ENCODE data around the gene FMO4. TPM values are rescaled to one million over a fixed set of nuclear protein-coding genes. Genes with fewer than 3 reads are reported as not detected.
"Not testable (repeated sequence)": the region's sequence is repeated elsewhere in the genome, so short reads cannot be mapped to it uniquely, and the experiment has no call there.

Gene FMO4
- total RNA-seq, 2 experiments from 2014 or later, result 1.2 to 1.8 TPM

DNA sequence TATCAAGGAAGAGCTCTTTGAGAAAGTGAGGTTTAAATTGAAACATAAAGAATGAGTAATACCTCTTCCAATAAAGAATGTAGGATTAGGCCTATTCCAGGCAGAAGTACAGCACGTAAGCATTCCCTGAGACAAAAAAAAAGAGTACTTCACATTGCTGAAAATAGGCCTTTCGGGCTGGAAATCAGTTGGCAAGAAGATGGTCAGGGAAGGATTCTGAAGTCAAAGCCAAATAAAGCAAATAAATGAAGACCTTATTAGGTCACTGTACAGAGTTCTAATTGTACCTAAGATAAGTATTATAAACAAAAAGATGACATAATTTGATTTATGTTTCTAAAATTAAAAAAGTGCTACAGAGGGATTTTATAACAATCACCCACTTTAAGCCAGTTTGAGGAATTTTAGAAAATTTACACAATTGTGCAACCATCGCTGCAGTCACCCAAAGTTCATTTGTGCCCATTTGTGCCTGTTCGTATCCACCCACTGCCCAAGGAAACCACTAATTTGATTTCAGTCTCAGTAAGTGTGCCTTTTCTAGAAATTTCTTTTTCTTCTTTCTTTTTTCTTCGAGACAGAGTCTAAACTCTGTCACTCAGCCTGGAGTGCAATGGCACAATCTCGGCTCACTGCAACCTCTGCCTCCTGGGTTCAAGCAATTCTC lies 58.6 kb downstream of the FMO4 start:
- Mint-ChIP-seq H3K9me3 (peaks cover 3% of the 10 kb centered on the region), H3K27ac (no peak overlapping the region), H3K4me3 (no peak overlapping the region), H3K36me3 (ENCODE audit: low read depth) (no peaks in the 10 kb centered on the region), H3K4me1 (peaks cover 3% of the 10 kb centered on the region), H3K27me3 (no peaks in the 10 kb centered on the region)
- ChIA-PET POLR2A (no interaction called here), CTCF (no interaction called here)
- no peak for DNase-seq

DNA sequence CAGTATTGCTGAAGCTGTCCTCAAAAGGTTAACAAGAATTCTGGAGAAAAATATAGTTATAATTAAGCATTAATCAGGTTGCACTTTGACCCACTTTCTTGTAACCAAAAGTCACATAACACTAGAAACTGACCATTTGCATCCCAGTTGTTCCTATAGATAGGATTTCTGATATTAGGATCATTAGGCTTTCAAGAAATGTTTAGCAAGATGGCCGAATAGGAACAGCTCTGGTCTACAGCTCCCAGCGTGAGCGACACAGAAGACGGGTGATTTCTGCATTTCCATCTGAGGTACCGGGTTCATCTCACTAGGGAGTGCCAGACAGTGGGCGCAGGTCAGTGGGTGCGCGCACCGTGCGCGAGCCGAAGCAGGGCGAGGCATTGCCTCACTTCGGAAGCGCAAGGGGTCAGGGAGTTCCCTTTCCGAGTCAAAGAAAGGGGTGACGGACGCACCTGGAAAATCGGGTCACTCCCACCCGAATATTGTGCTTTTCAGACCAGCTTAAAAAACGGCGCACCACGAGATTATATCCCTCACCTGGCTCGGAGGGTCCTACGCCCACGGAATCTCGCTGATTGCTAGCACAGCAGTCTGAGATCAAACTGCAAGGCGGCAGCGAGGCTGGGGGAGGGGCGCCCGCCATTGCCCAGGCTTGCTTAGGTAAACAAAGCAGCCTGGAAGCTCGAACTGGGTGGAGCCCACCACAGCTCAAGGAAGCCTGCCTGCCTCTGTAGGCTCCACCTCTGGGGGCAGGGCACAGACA lies 59.6 kb downstream of the FMO4 start:
- H3K4me3 Mint-ChIP-seq; H3K27ac Mint-ChIP-seq; POLR2A ChIA-PET; DNase-seq; H3K36me3 Mint-ChIP-seq (ENCODE audit: low read depth); H3K4me1 Mint-ChIP-seq; H3K27me3 Mint-ChIP-seq; H3K9me3 Mint-ChIP-seq; CTCF ChIA-PET: not testable (repeated sequence)

DNA sequence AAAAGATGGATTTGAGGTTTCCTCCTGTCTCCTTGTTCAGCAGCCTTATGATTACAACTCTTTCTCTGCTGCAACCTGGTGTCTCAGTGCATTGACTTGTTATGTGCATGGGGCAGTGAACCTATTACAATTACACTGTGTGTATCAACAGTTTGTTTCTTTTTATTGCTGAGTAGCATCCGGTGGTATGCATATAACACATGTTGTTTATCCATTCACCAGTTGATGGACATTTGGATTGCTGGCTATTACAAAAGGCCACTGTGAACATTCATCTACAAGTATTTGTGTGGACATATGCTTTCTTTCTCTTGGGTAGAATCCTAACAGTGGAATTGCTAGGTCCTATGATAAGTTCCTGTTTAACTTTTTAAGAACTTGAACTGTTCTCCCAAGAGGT lies 65.9 kb downstream of the FMO4 start:
- Mint-ChIP-seq H3K4me3 (no peak overlapping the region), H3K9me3 (peaks cover 5% of the 10 kb centered on the region), H3K36me3 (ENCODE audit: low read depth) (no peaks in the 10 kb centered on the region), H3K4me1 (no peaks in the 10 kb centered on the region), H3K27me3 (no peaks in the 10 kb centered on the region), H3K27ac (no peak overlapping the region)
- no peak for DNase-seq
- ChIA-PET POLR2A (no interaction called here), CTCF (no interaction called here)

DNA sequence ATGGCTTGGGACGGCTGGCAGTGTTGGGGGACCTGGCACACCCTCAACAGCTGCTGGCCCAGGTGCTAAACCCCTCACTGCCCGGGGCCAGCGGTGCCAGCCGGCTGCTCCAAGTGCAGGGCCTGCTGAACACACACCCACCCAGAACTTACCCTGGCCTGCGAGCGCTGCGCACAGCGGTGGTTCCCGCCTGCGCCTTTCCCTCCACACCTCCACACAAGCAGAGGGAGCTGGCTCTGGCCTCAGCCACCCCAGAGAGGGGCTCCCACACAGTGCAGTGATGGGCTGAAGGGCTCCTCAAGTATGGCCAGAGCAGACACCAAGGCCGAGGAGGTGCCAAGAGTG lies 67.9 kb downstream of the FMO4 start:
- no peak overlapping the region for H3K4me3 Mint-ChIP-seq
- ChIA-PET CTCF (interaction anchor here (1.1 kb wide), 1 partner anchor 68 kb away, joined by 3 read pairs; no protein-coding TSS in a partner anchor), POLR2A (no interaction called here)
- H3K36me3 Mint-ChIP-seq (ENCODE audit: low read depth), result no peaks in the 10 kb centered on the region
- no peaks in the 10 kb centered on the region for H3K27me3 Mint-ChIP-seq
- DNase-seq, result no peak
- no peaks in the 10 kb centered on the region for H3K4me1 Mint-ChIP-seq
- H3K27ac Mint-ChIP-seq, result no peak overlapping the region
- H3K9me3 Mint-ChIP-seq, result peaks cover 5% of the 10 kb centered on the region

DNA sequence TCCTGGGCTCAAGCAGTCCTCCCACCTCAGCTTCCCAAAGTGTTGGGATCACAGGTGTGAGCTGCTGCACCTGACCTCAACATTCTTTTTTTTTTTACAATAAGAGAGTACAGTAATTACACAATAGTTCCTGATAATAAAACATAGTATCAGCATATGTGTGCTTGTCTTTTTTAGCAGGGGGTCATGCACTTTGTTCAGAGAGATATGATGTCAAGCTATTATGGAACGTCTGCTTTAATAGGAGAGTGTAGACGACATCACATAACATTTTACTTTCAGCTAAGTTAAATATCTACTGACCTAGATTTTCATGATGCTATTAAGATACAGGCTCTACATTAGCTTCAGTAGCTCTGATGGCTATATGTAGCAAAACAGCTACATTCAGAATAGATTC lies 70.5 kb downstream of the FMO4 start:
- Mint-ChIP-seq H3K4me3 (no peak overlapping the region), H3K9me3 (peaks cover 5% of the 10 kb centered on the region), H3K36me3 (ENCODE audit: low read depth) (no peaks in the 10 kb centered on the region), H3K4me1 (no peaks in the 10 kb centered on the region), H3K27me3 (no peaks in the 10 kb centered on the region), H3K27ac (no peak overlapping the region)
- ChIA-PET POLR2A (no interaction called here), CTCF (no interaction called here)
- DNase-seq, result no peak

DNA sequence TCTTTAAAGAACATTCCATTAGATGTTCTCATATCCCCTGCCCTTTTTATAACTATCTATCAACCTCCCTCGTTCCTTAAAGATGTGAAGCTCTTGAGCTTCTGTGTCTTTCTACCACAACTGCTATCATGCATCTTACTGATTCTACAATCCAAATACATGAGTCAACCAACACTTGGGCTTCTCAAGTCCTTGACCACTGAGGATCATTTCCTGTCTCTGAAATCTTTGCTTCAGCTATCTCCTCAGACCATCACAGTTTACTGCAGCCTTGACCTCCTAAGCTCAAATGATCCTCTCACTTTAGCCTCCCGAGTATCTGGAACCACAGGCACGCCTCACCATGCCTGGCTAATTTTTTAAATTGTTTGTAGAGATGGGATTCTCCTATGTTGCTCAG lies 75.2 kb downstream of the FMO4 start:
- Mint-ChIP-seq H3K36me3 (ENCODE audit: low read depth) (no peaks in the 10 kb centered on the region), H3K27me3 (no peaks in the 10 kb centered on the region)
- CTCF ChIA-PET, result no interaction called here

DNA sequence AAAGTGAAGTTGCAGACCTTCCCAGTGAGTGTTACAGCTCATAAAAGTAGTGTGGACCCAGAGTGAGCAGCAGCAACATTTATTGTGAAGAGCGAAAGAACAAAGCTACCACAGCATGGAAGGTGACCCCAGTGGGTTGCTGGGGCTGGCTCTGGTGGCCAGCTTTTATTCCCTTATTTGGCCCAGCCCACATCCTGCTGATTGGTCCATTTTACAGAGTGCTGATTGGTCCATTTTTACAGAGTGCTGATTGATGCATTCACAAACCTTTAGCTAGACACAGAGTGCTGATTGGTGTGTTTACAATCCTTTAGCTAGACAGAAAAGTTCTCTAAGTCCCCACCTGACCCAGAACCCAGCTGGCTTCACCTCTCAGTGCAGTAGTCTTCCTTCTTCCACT lies 76.8 kb downstream of the FMO4 start:
- DNase-seq; H3K27me3 Mint-ChIP-seq; H3K4me3 Mint-ChIP-seq; POLR2A ChIA-PET; H3K4me1 Mint-ChIP-seq; H3K9me3 Mint-ChIP-seq; CTCF ChIA-PET; H3K27ac Mint-ChIP-seq; H3K36me3 Mint-ChIP-seq (ENCODE audit: low read depth): not testable (repeated sequence)

More for the DNA sequence above, 75.2 kb downstream of the FMO4 start:
- no peak overlapping the region for H3K4me3 Mint-ChIP-seq
- H3K27ac Mint-ChIP-seq, result no peak overlapping the region
- H3K9me3 Mint-ChIP-seq, result no peaks in the 10 kb centered on the region
- POLR2A ChIA-PET, result no interaction called here
- H3K4me1 Mint-ChIP-seq, result no peaks in the 10 kb centered on the region
- DNase-seq, result no peak

Other genes with a start within 250 kb of the FMO4 start
- not detected for gene FMO3, start 223.3 kb upstream of the FMO4 start, total RNA-seq
- gene FMO2, start 128.9 kb upstream of the FMO4 start, total RNA-seq, result not detected
- not detected for gene FMO1, start 65.7 kb upstream of the FMO4 start, total RNA-seq
- gene PRRC2C, start 171.3 kb downstream of the FMO4 start, total RNA-seq, result 100 to 1,000 TPM; 188 to 202 TPM

All from activated CD4-positive, alpha-beta memory T cell treated with anti-CD3 and anti-CD28 coated beads, Interleukin-2, amount 10 ng/mL, durations not matched to agents 7 days and 5 days (primary cell).